SH-SY5Y (cell line): ENCODE data around the gene CCDC192.

Source experiments
- GATA2 ChIP-seq: IDR thresholded peaks from 2 replicates; pipeline ENCODE4 v1.6.1; 2011; ENCODE audit warnings: mild to moderate bottlenecking, low read depth, low read length
- GATA3 ChIP-seq: IDR thresholded peaks from 2 replicates; pipeline ENCODE4 v1.6.1; 2011; ENCODE audit warnings: low read depth, mild to moderate bottlenecking, low read length, moderate library complexity

CCDC192 gene

GRCh38 chr5:127694518-127695171 lies 8.5 kb upstream of the CCDC192 start:
- TF ChIP-seq GATA2, result no peak
- TF ChIP-seq GATA3, result no peak

GRCh38 chr5:127695346-127695745 lies 7.8 kb upstream of the CCDC192 start:
- TF ChIP-seq GATA3 (no peak), GATA2 (no peak)

- TF ChIP-seq GATA2, result no peak
- TF ChIP-seq GATA3, result no peak
Measured at GRCh38 chr5:127696683-127697082, 6.5 kb upstream of the CCDC192 start.

GRCh38 chr5:127697894-127698600 lies 5.1 kb upstream of the CCDC192 start:
- TF ChIP-seq GATA2, result no peak
- no peak for TF ChIP-seq GATA3

GRCh38 chr5:127699416-127699815 lies 3.8 kb upstream of the CCDC192 start:
- TF ChIP-seq GATA3, result no peak

GRCh38 chr5:127700237-127700766 lies 2.9 kb upstream of the CCDC192 start:
- TF ChIP-seq GATA2, result no peak
- no peak for TF ChIP-seq GATA3

- TF ChIP-seq GATA2 (no peak), GATA3 (no peak)
Measured at GRCh38 chr5:127702434-127702833, 757 bp upstream of the CCDC192 start.

- no peak for TF ChIP-seq GATA3
- no peak for TF ChIP-seq GATA2
Measured at GRCh38 chr5:127705120-127705892, 2.1 kb downstream of the CCDC192 start.

GRCh38 chr5:127706691-127707090 lies 3.5 kb downstream of the CCDC192 start:
- TF ChIP-seq GATA3 (no peak), GATA2 (no peak)

GRCh38 chr5:127707209-127707608 lies 4.0 kb downstream of the CCDC192 start:
- no peak for TF ChIP-seq GATA3
- TF ChIP-seq GATA2, result no peak

- no peak for TF ChIP-seq GATA2
- TF ChIP-seq GATA3, result no peak
Measured at GRCh38 chr5:127718181-127718580, 15.0 kb downstream of the CCDC192 start.

- TF ChIP-seq GATA3 (no peak), GATA2 (no peak)
Measured at GRCh38 chr5:127723571-127723970, 20.4 kb downstream of the CCDC192 start.

- TF ChIP-seq GATA2 (no peak), GATA3 (no peak)
Measured at GRCh38 chr5:127725673-127726072, 22.5 kb downstream of the CCDC192 start.

- TF ChIP-seq GATA2, result no peak
- TF ChIP-seq GATA3, result no peak
Measured at GRCh38 chr5:127732963-127733362, 29.8 kb downstream of the CCDC192 start.
